ENCODE data around the gene C9orf152.
"Not testable (repeated sequence)": the region's sequence is repeated elsewhere in the genome, so short reads cannot be mapped to it uniquely, and the experiment has no call there.

C9orf152 gene, protein sequence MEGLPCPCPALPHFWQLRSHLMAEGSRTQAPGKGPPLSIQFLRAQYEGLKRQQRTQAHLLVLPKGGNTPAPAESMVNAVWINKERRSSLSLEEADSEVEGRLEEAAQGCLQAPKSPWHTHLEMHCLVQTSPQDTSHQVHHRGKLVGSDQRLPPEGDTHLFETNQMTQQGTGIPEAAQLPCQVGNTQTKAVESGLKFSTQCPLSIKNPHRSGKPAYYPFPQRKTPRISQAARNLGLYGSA

DNA sequence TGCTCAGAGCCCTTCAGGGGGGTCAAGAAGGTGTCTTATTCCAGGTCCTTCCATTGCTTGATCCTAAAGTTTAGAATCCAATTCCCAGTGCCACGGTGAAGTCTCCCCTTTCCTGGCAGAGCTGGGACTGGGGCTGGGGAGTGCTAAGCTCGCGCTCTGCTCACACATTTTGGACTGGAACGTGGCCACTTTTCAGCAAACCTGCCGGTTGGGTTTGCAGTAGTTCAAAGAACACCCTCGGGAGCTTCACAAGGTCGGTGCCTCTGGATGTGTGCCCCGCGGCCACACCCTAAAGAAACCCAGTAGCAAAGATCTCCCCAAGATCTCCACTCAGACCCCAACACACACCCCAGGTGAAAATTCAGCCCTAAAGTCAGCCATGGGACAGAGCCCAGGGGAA, at the start of gene C9orf152:
C9orf152 (minus strand) TSS at position 129 of the 400 bp plus-strand sequence. CDS start 580 bp downstream, outside the sequence.
- DNase-seq (ENCODE audit: low read depth in 1 of 2, low spot score in 1 of 2): no peak

DNA sequence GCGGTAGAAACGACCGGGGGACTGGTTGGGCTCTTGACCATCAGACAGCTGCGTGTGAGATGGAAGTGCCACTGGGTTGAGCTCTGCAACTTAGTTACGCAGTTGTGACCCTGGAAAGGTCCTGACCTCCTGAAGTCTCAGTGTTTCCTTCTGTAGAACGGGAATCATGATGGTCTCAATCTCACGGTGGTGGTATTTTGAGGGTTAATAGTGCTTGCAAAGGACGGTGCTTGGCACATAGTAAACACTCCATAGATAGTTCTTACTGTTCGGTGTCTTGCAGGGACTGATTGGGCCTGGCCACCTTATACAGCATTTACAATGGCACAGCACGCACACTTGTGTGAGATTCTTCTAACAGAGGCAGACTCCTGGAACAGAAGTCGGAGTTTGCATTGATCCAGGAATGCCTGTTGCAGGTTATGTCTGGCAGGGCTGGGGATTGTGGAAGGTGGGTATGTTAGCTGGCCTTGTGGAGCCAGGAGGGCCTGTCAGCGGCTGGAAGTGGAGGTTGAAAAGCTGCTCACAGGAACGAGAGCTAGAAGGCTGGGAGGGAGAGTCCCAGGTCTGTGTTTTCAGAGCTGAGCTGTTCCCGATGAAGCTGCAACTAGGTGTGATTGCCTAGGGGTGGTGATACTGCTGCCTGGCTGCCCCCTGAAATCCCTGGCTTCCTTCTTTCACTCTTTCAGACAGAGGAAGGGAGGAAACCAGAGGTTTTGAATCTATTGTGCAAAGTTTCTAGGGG, 49.3 kb upstream of the C9orf152 start:
- DNase-seq (ENCODE audit: low read depth in 1 of 2, low spot score in 1 of 2): peak in 1 of 2 donors; percentile 1

DNA sequence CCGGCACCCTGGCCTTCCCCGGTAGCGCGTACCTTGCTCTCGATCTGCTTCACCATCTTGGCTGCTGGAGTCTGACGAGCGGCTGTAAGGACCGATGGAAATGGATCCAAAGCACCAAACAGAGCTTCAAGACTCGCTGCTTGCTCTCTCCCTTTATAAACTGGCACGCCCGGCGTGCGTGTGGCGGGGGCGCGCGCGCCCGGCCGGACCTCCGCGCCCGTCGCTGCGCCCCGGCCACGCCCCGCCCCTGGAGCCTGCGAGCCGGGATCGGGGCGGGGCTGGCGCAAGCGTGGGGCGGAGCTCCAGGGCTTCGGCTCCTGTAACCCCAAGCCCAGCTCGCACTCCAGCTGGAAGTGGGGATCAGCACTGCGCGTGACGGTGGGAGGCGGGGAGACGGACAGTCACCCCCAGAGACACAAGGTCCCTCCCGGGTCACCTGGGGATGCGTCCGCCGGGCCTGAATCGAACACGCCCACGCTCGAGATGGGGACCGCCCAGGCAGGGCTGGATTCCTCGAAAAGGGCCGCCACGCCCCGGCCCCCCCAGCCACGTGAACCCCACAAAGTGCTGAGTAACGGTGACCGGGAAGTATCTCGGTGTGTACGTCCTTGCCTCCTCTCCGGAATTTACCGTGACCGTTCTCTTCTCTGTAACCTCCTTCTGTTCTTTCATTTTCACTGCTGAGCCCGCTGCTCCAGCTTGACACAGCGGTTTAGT, 48.6 kb upstream of the C9orf152 start, which contains the start of gene TXN:
TXN (minus strand) TSS at position 128 of the 717 bp plus-strand sequence; CDS start at position 56, 72 bp downstream.
- DNase-seq (ENCODE audit: low read depth in 1 of 2, low spot score in 1 of 2): peak; percentile 54 to 77

DNA sequence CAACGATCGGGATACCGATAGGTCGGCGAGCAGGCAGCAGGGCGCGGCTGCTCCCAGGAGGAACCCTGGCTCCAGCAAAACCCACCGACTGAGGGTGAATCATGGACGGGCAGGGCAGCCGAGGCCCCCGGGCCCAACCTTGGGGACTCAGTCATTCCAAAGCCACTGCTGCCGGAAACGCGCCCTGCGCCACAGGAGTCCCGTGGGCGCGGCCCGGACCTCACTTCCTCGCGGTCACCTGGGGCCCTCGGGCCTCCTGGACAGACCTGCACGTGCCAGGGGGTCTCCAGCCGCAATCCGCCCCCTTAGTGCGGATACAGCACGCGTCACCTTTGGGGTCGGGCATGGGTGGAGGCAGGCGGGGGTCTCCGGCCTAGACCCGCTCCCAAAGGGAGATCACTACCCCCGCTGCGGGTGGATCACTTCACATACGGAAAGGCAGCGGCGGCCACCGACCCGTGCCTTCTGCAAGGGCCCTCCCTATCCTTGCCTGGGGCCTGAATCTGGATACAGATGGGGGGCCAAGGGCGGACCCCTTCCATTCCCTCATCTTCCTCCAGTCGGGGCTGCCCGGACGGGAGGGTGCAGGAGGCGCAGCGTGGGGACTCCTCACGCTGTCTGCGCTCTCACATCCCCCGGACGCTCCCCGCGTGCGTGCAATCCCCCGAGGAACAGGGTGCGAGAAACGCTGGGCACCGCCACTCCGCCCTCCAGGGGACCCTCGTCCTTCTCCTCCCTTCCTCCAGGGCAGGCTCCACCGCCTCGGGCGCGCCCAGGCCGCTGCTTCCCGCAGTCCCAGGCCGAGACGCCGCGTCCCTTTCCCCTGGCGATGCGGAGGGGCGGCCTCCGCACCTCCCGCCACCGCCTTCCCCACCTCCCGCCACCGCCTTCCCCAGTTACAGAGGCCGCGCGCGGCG, 47.8 kb upstream of the C9orf152 start:
- peak; percentile 6 to 24 for DNase-seq (ENCODE audit: low read depth in 1 of 2, low spot score in 1 of 2)

DNA sequence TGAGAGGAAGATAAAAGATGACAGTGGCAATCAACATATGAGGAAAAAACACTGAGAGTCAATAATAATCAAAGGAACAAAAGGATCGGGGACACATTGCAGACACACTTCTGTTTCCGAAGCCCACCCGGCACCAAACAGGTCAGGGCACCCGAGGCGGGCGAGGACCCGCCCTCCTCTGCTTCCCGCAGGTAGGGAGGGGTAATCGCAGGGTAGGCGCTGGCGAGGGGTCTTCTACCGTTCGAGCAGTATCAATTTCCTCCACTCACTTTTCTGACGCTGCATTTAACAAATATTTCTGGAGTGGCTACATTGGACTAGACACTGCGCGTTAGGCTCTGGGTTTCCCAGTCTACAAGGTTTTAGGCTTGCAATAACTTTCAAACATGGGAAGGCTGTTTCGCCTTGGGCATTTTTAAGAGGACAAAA, 47.1 kb upstream of the C9orf152 start:
- peak in 1 of 2 donors; percentile 6 for DNase-seq (ENCODE audit: low read depth in 1 of 2, low spot score in 1 of 2)

DNA sequence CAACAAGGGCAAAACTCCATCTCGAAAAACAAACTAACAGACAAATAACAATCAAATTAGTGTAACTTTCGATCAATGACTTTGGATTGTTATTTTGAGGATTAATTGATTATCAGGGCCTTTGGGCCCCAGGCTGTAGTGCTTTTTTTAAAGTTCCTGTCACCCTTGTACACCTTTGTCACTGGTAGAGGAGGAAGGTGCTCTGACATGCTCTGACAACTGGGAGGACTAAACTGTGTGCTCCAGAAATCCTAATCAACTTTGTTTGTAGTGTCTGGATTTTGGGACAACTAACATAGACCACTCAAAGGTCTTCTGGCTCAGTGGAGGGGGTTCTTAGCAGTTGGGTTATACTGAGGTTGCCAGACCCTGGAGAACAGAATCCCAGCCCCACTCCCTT, 46.5 kb upstream of the C9orf152 start:
- no peak for DNase-seq (ENCODE audit: low read depth in 1 of 2, low spot score in 1 of 2)

DNA sequence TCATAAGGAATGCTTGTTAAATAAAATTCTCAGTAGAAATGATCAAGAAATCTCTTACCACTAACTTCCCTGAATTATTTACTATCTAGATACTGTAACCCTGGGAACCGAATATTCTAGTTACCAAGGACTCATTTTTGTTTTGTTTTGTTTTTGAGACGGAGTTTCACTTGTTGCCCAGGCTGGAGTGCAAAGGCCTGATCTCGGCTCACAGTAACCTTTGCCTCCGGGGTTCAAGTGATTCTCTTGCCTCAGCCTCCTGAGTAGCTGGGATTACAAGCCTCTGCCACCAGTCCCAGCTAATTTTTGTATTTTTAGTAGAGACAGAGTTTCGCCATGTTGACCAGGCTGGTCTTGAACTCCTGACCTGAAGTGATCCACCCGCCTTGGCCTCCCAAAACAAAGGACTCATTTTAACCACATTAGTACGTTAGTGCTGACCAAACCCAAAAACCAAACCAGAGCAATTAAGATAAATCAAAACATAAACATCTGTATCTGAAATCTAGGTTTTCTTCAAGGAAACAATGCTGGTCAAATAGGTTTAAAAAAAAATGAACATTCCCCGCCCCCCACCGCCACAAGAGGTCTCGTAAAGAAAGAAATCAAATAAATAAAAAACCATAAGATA, 44.7 kb upstream of the C9orf152 start:
- DNase-seq (ENCODE audit: low read depth in 1 of 2, low spot score in 1 of 2): no peak

DNA sequence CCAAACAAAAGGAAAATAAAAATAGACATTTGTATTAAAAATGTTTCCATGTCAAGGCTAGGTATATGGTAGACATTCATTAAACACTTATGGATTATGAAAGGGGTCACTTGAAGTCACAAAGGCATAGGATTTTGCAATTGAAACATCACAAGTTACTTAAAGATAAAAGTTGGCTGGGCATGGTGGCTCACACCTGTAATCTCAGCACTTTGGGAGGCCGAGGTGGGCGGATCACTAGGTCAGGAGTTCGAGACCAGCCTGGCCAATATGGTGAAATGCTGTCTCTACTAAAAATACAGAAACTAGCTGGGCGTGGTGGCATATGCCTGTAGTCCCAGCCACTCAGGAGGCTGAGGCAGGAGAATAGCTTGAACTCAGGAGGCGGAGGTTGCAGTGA, 43.8 kb upstream of the C9orf152 start:
- DNase-seq (ENCODE audit: low read depth in 1 of 2, low spot score in 1 of 2): not testable (repeated sequence)

DNA sequence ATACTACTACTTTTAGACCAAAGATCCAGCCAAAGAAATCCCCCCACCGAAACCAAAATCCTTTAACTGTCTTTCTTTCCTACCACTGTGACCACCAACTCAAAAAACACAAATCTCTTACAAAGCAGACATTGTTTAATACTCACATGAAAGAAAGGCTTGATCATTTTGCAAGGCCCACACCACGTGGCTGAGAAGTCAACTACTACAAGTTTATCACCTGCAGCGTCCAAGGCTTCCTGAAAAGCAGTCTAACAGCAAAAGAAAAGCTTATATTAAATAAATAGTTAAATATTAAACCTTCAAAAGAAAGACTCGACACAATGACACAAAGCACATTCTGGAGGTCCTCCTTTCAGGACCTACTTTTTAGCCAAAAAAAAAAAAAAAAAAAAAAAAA, 43.3 kb upstream of the C9orf152 start:
- no peak for DNase-seq (ENCODE audit: low read depth in 1 of 2, low spot score in 1 of 2)

DNA sequence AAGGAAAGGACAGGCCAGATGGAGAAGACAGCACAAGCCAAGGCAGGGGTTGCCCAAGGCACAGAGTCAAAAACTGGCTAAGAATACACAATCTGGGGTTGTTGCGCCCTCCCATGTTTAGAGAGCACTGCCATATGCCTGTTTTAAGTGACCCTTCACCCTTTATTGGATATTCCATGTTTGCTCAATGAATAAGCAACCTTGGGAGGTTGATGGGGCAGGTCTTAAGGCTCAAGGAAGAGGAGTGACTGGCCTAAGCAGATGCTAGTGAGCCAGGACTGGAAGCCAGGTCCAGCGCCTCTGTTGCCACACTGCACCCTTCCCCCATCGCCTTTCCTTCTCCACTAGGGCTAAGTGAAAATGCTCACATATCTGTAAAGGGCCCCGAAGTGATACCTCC, 41.6 kb upstream of the C9orf152 start:
- no peak for DNase-seq (ENCODE audit: low read depth in 1 of 2, low spot score in 1 of 2)

DNA sequence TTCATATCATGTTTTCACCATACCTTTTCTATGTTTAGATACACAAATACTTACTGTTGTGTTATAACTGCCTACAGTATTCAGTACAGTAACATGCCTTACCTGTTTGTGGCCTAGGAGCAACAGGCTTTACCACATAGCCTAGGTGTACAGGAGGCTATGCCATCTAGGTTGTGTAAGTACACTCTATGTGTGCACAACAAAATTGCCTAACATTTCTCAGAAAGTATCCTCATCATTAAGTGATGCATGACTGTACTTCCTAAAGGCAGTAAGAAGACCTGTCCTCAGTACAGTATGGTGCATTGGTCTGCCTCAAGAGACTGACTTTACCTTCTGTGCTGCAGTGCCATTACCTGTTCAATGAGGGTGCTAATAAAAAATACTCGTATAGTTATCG, 40.4 kb upstream of the C9orf152 start:
- no peak for DNase-seq (ENCODE audit: low read depth in 1 of 2, low spot score in 1 of 2)

DNA sequence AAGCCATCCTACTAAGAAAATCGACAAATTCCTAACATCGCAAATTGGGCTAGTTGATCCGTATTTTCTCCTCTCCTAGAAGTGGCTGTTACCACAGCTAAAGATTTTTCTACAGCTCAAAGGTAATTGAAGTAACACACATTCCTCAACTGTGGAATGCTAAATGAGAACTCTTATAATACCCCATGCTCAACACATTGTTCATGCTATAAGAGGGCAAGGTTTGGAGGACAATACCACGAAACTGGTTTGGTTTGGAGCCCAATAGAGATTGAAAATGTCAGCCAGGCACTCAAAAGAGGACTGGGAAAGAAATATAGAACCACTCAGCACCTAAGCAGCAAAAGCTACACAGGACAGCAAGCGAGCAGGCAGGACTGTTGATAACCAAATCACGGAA, 38.3 kb upstream of the C9orf152 start:
- DNase-seq (ENCODE audit: low read depth in 1 of 2, low spot score in 1 of 2): no peak

DNA sequence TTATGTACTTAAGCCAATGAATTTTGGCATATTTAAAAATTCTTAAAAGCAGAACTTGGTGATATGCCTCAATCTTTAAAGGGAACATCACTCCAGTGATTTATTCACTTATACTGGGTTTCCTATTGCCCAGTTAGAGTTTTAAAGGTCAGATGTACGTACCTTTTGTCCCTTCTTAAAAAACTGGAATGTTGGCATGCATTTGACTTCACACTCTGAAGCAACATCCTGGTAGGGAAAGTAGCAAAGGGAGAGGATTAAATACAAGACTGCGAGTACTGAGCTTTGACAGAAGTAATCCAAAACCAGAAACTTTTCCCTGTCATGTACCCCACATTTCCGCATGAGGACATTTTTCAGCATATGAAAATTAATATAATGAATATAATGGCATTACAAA, 36.7 kb upstream of the C9orf152 start:
- DNase-seq (ENCODE audit: low read depth in 1 of 2, low spot score in 1 of 2): no peak

DNA sequence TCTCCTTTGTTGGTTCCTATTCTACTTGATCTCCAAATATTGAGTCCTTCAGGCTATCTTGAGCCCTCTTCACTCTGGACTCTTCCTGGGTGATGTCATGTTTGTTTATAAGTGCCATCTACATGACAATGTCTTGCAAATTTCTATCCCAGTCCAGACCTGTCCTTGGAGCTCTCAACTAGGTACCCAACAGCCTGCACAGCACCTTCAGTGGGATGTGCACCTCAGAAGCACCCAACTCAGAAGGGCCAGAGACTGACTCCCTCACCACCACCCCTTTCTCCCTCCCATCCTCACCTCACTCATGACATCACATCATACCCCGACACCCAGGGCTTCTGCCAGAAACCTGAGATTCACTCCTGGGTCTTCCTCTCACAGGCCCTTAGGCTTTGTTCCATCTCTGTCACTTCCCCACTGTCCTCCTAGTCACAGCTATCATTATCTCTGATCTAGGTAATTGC, 33.9 kb upstream of the C9orf152 start:
- DNase-seq (ENCODE audit: low read depth in 1 of 2, low spot score in 1 of 2): no peak

DNA sequence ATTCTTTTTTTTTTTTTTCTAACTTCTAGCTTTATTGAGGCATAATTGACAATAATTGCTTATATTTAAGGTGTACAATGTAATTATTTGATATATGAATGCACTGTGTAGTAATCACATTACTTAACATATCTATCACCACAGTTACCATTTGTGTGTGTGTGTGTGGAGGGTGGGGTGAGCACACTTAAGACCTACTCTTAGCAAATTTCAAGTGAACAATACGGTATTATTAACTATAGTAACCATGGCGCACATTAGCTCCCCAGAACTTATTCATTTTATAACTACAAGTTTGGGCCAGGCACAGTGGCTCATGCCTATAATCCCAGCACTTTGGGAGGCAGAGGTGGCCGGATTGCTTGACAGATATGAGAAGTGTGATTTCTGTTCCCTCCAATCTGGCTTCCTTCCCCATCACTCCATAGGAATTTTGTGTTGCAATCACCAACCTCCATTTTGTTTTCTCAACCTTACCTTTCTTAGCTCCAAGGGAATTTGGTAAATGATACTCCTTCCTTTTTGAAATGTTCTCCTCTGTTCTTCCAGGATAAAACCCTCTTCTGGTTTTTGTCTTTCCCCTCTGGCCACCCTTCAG, 33.4 kb upstream of the C9orf152 start:
- no peak for DNase-seq (ENCODE audit: low read depth in 1 of 2, low spot score in 1 of 2)

DNA sequence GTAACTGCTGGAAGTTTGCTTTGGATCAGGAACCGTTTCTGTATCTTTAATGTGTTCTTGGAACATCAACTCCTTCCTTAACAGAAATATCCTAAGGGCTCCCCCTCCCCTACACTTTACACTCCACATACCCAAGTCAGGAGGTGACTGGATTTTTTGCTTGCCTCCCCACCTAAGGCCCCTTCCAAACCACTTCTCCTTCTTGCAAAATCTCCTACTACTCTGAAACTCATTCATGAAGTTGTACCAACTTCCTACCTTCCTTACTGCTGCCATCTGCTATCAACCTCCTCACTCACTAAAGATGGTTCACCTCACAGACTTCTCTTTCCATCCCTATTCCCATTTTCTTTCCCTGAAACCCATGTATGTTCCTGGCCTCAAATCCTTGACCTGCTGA, 32.2 kb upstream of the C9orf152 start:
- DNase-seq (ENCODE audit: low read depth in 1 of 2, low spot score in 1 of 2): no peak

DNA sequence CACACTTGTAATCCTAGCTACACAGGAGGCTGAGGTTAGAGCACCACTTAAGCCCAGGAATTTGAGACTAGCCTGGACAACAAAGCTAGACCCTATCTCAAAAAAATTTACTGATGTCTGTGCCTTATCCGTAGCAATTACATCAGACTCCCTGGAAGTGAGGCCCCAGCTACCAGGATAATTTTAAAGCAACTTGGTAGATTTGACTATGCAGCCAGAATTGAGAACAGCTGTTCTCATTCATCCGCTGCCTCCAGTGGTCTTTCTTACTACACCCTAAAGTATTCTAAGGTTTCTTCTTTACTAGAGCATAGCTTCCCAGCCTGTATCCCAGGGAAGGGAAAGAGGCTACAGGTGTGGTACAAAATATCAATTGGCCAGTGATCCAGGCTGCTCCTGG, 20.4 kb upstream of the C9orf152 start:
- DNase-seq (ENCODE audit: low read depth in 1 of 2, low spot score in 1 of 2): no peak

DNA sequence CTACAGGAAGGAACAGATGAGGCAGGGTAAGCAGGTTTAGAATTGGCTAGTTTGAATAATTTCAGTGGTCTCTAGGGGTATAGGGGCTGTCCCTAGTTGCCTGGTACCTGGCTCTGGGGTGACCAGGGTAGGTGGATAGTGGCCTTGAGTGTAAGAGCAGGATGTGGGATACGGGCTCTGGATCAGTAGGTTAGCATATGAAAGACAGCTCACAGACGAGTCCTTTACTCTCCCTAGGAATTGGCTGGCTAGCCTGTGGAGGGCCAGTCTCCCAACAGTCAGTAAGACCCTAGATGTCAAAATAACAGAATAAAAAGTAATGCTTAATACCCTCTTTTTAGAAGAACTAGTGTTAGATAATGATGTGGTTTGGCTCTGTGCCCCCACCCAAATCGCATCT, 16.6 kb upstream of the C9orf152 start:
- no peak for DNase-seq (ENCODE audit: low read depth in 1 of 2, low spot score in 1 of 2)

DNA sequence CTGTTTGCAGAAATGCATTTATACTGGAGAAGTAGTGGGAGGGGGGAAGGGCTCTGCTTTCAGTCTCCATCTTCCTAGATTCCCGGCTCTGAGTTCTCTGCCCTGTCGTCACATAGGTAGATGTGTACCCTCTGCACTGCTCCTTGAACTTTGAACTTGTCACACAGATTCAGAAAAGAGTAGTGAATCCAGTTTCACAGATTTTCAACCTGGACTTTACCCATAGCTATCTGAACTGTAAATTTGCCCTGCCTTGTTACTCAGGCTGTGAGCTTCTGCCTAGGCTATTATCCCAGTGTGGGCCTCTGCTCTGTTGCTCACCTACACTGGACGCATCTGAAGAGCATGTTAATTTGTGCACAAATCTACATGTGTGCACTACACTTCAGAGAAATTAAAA, 12.8 kb upstream of the C9orf152 start:
- no peak for DNase-seq (ENCODE audit: low read depth in 1 of 2, low spot score in 1 of 2)

DNA sequence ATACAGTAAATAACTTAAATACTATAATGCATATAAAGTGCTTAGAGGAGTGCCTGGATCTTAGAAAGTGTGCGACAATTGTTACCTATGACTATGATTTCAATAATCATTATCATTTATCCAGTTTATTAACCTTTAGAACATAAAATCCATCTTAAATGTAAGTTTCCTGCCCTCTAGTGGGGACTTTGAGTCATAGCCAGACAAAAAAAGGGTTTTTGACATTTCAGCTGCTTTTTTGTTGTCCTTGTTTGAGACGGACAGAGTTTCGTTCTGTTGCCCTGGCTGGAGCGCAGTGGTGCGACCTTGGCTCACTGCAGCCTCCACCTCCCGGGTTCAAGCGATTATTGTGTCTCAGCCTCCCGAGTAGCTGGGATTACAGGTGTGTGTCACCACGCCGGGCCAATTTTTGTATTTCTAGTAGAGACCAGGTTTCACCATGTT, 9.7 kb upstream of the C9orf152 start:
- DNase-seq (ENCODE audit: low read depth in 1 of 2, low spot score in 1 of 2): no peak

All from activated T-helper 1 cell treated with anti-CD3 and anti-CD28 coated beads, Interleukin-2, amount 50 U/mL, for 16 hours (primary cell).